ENCODE measurements around the gene STAT1. TPM values are rescaled to one million over a fixed set of nuclear protein-coding genes. Genes with fewer than 3 reads are reported as not detected.

STAT1 gene
- total RNA-seq, 1 donor = 132 TPM

- DNase-seq (ENCODE audit: low read depth) = no peak
- no peak for TF ChIP-seq CTCF (IDR thresholded peaks at IDR 0.05; ENCODE audit: insufficient read depth, low read depth, low read length)
- no peak overlapping the region for H3K4me3 ChIP-seq (ENCODE audit: low read depth, low read length)
Measured at GRCh38 chr2:190932514-190932913, 81.5 kb downstream of the STAT1 start.

GRCh38 chr2:190930411-190930810, 83.6 kb downstream of the STAT1 start:
- TF ChIP-seq CTCF (IDR thresholded peaks at IDR 0.05; ENCODE audit: insufficient read depth, low read depth, low read length) = no peak
- H3K4me3 ChIP-seq (ENCODE audit: low read depth, low read length) = no peak overlapping the region
- no peak for DNase-seq (ENCODE audit: low read depth)

- no peak for TF ChIP-seq CTCF (IDR thresholded peaks at IDR 0.05; ENCODE audit: insufficient read depth, low read depth, low read length)
- no peak for DNase-seq (ENCODE audit: low read depth)
- H3K4me3 ChIP-seq (ENCODE audit: low read depth, low read length) = no peak overlapping the region
Measured at GRCh38 chr2:190929919-190930318, 84.1 kb downstream of the STAT1 start.

GRCh38 chr2:190927301-190927700, 86.7 kb downstream of the STAT1 start:
- H3K4me3 ChIP-seq (ENCODE audit: low read depth, low read length) = no peak overlapping the region
- no peak for TF ChIP-seq CTCF (IDR thresholded peaks at IDR 0.05; ENCODE audit: insufficient read depth, low read depth, low read length)
- peak; percentile 33 for DNase-seq (ENCODE audit: low read depth)

GRCh38 chr2:190922376-190922775, 91.6 kb downstream of the STAT1 start:
- no peak for DNase-seq (ENCODE audit: low read depth)
- TF ChIP-seq CTCF (IDR thresholded peaks at IDR 0.05; ENCODE audit: insufficient read depth, low read depth, low read length) = no peak
- no peak overlapping the region for H3K4me3 ChIP-seq (ENCODE audit: low read depth, low read length)

GRCh38 chr2:190920085-190920484, 93.9 kb downstream of the STAT1 start:
- H3K4me3 ChIP-seq (ENCODE audit: low read depth, low read length) = no peak overlapping the region
- TF ChIP-seq CTCF (IDR thresholded peaks at IDR 0.05; ENCODE audit: insufficient read depth, low read depth, low read length) = no peak
- DNase-seq (ENCODE audit: low read depth) = no peak

Other genes with a start within 250 kb of the STAT1 start
- 375 and 519 TPM in 2 replicates for gene GLS, start 133.3 kb downstream of the STAT1 start, total RNA-seq
- gene STAT4, start 136.8 kb upstream of the STAT1 start, total RNA-seq = 1.3 and 2.6 TPM in 2 replicates
- 137 and 177 TPM in 2 replicates for gene MYO1B, start 231.2 kb upstream of the STAT1 start, total RNA-seq